GM19438 (cell line): ENCODE results near the gene MOCOS.
"Not testable (repeated sequence)": the region's sequence is repeated elsewhere in the genome, so short reads cannot be mapped to it uniquely, and the experiment has no call there.

Source experiments
- ATAC-seq: cut with Tn5 transposase; IDR thresholded peaks from one replicate; pipeline ENCODE4 v1.9.1; 2021; ENCODE audit warnings: low read depth; ENCODE audit not compliant: unreplicated experiment

Gene MOCOS

GRCh38 chr18:36199691-36200295, 12.5 kb downstream of the MOCOS start:
- no peak for ATAC-seq

- ATAC-seq, result no peak
Observed at GRCh38 chr18:36200354-36200771, 13.1 kb downstream of the MOCOS start.

- no peak for ATAC-seq
Observed at GRCh38 chr18:36201765-36202164, 14.5 kb downstream of the MOCOS start.

GRCh38 chr18:36203360-36203895, 16.1 kb downstream of the MOCOS start:
- no peak for ATAC-seq

- ATAC-seq, result no peak
Observed at GRCh38 chr18:36205166-36205565, 17.9 kb downstream of the MOCOS start.

GRCh38 chr18:36207303-36207702, 20.0 kb downstream of the MOCOS start:
- ATAC-seq, result no peak

GRCh38 chr18:36207969-36208368, 20.7 kb downstream of the MOCOS start:
- ATAC-seq, result not testable (repeated sequence)

GRCh38 chr18:36211612-36212065, 24.3 kb downstream of the MOCOS start:
- no peak for ATAC-seq

GRCh38 chr18:36212301-36213171, 25.2 kb downstream of the MOCOS start:
- ATAC-seq, result no peak

GRCh38 chr18:36214811-36215210, 27.5 kb downstream of the MOCOS start:
- ATAC-seq, result no peak

- no peak for ATAC-seq
Observed at GRCh38 chr18:36215577-36215976, 28.3 kb downstream of the MOCOS start.

- ATAC-seq, result no peak
Observed at GRCh38 chr18:36217348-36217747, 30.1 kb downstream of the MOCOS start.

GRCh38 chr18:36229188-36229587, 41.9 kb downstream of the MOCOS start:
- no peak for ATAC-seq

- not testable (repeated sequence) for ATAC-seq
Observed at GRCh38 chr18:36240510-36240909, 53.2 kb downstream of the MOCOS start.

- ATAC-seq, result no peak
Observed at GRCh38 chr18:36241831-36242230, 54.5 kb downstream of the MOCOS start.

GRCh38 chr18:36247036-36247435, 59.7 kb downstream of the MOCOS start:
- no peak for ATAC-seq

GRCh38 chr18:36249392-36249791, 62.1 kb downstream of the MOCOS start:
- no peak for ATAC-seq

GRCh38 chr18:36250827-36251226, 63.5 kb downstream of the MOCOS start:
- ATAC-seq, result no peak

GRCh38 chr18:36255072-36255698, 67.9 kb downstream of the MOCOS start:
- no peak for ATAC-seq

GRCh38 chr18:36256094-36256493, 68.8 kb downstream of the MOCOS start:
- ATAC-seq, result no peak

- no peak for ATAC-seq
Observed at GRCh38 chr18:36262971-36263370, 75.7 kb downstream of the MOCOS start.
